ENCODE measurements around the gene KRTAP2-3. TPM values are rescaled to one million over a fixed set of nuclear protein-coding genes. Genes with fewer than 3 reads are reported as not detected.
"Not testable (repeated sequence)": the region's sequence is repeated elsewhere in the genome, so short reads cannot be mapped to it uniquely, and the experiment has no call there.

The KRTAP2-3 gene
- total RNA-seq, 1 donor from 2014 or later = 7.1 TPM

- no peak overlapping the region for H3K4me3 ChIP-seq (ENCODE audit: insufficient read depth, low read depth, low read length)
- no peak overlapping the region for H2AFZ ChIP-seq (ENCODE audit: low read depth, low read length)
- Mint-ChIP-seq H3K27ac (ENCODE audit: unreplicated experiment) (no peak overlapping the region), H3K4me3 (ENCODE audit: unreplicated experiment) (no peak overlapping the region), H3K27me3 (ENCODE audit: low read depth, unreplicated experiment) (no peaks in the 10 kb centered on the region), H3K4me1 (ENCODE audit: low read depth, unreplicated experiment) (peaks cover 50% of the 10 kb centered on the region), H3K9me3 (ENCODE audit: unreplicated experiment) (peaks cover 2% of the 10 kb centered on the region), H3K36me3 (ENCODE audit: low read depth, unreplicated experiment) (no peaks in the 10 kb centered on the region)
- no peaks in the 10 kb centered on the region for H3K27me3 ChIP-seq (ENCODE audit: insufficient read depth, low read length)
- H4K20me1 ChIP-seq (ENCODE audit: insufficient read depth, low read length) = no peaks in the 10 kb centered on the region
- no peak overlapping the region for H3K27ac ChIP-seq (ENCODE audit: low read depth, low read length)
- no peaks in the 10 kb centered on the region for H3K9me3 ChIP-seq (ENCODE audit: insufficient read depth, low read depth, low read length)
- peaks cover 52% of the 10 kb centered on the region for H3K4me1 ChIP-seq (ENCODE audit: insufficient read depth, low read length)
- no peaks in the 10 kb centered on the region for H3K36me3 ChIP-seq (ENCODE audit: insufficient read depth, low read length)
- no peak for FAIRE-seq
- H3K4me2 ChIP-seq (ENCODE audit: low read length) = no peak overlapping the region
- H3K9ac ChIP-seq (ENCODE audit: low read length) = no peak overlapping the region
- no peaks in the 10 kb centered on the region for H3K79me2 ChIP-seq (ENCODE audit: insufficient read depth, low read length)
- no peak for DNase-seq (ENCODE audit: low read depth)
- TF ChIP-seq CTCF (IDR thresholded peaks at IDR 0.05; ENCODE audit: insufficient read depth, low read depth, low read length) (no peak), EZH2 (IDR thresholded peaks at IDR 0.05; ENCODE audit: insufficient read depth, low read length) (no peak)
Observed at GRCh38 chr17:41064301-41064700, 4.4 kb upstream of the KRTAP2-3 start.

GRCh38 chr17:41063449-41063848, 3.5 kb upstream of the KRTAP2-3 start:
- no peaks in the 10 kb centered on the region for H3K27me3 Mint-ChIP-seq (ENCODE audit: low read depth, unreplicated experiment)
- H3K27me3 ChIP-seq (ENCODE audit: insufficient read depth, low read length) = no peaks in the 10 kb centered on the region
- DNase-seq (ENCODE audit: low read depth) (no peak), FAIRE-seq (peak; percentile 37)
- TF ChIP-seq EZH2 (IDR thresholded peaks at IDR 0.05; ENCODE audit: insufficient read depth, low read length) = no peak
- no peak for TF ChIP-seq CTCF (IDR thresholded peaks at IDR 0.05; ENCODE audit: insufficient read depth, low read depth, low read length)
- peaks cover 59% of the 10 kb centered on the region for H3K4me1 ChIP-seq (ENCODE audit: insufficient read depth, low read length)
- no peaks in the 10 kb centered on the region for H3K9me3 ChIP-seq (ENCODE audit: insufficient read depth, low read depth, low read length)
- peak overlapping the region; percentile 10 for H3K9ac ChIP-seq (ENCODE audit: low read length)
- peaks cover 58% of the 10 kb centered on the region for H3K4me1 Mint-ChIP-seq (ENCODE audit: low read depth, unreplicated experiment)
- H3K79me2 ChIP-seq (ENCODE audit: insufficient read depth, low read length) = no peaks in the 10 kb centered on the region
- H4K20me1 ChIP-seq (ENCODE audit: insufficient read depth, low read length) = no peaks in the 10 kb centered on the region
- no peak overlapping the region for H3K4me3 Mint-ChIP-seq (ENCODE audit: unreplicated experiment)
- no peak overlapping the region for H3K4me3 ChIP-seq (ENCODE audit: insufficient read depth, low read depth, low read length)
- peak overlapping the region; percentile 96 for H3K27ac ChIP-seq (ENCODE audit: low read depth, low read length)
- H3K27ac Mint-ChIP-seq (ENCODE audit: unreplicated experiment) = no peak overlapping the region
- H3K36me3 ChIP-seq (ENCODE audit: insufficient read depth, low read length) = no peaks in the 10 kb centered on the region
- H2AFZ ChIP-seq (ENCODE audit: low read depth, low read length) = no peak overlapping the region
- no peaks in the 10 kb centered on the region for H3K36me3 Mint-ChIP-seq (ENCODE audit: low read depth, unreplicated experiment)
- peaks cover under 1% of the 10 kb centered on the region for H3K9me3 Mint-ChIP-seq (ENCODE audit: unreplicated experiment)
- no peak overlapping the region for H3K4me2 ChIP-seq (ENCODE audit: low read length)

GRCh38 chr17:41061964-41062363, 2.0 kb upstream of the KRTAP2-3 start:
- FAIRE-seq (peak; percentile 95), DNase-seq (ENCODE audit: low read depth) (peak; percentile 99)
- peak overlapping the region; percentile 69 for H3K9ac ChIP-seq (ENCODE audit: low read length)
- TF ChIP-seq CTCF (IDR thresholded peaks at IDR 0.05; ENCODE audit: insufficient read depth, low read depth, low read length) (no peak), EZH2 (IDR thresholded peaks at IDR 0.05; ENCODE audit: insufficient read depth, low read length) (no peak)
- H4K20me1 ChIP-seq (ENCODE audit: insufficient read depth, low read length) = no peaks in the 10 kb centered on the region
- H3K27ac ChIP-seq (ENCODE audit: low read depth, low read length) = peak overlapping the region; percentile 96
- Mint-ChIP-seq H3K9me3 (ENCODE audit: unreplicated experiment) (peaks cover 2% of the 10 kb centered on the region), H3K4me3 (ENCODE audit: unreplicated experiment) (no peak overlapping the region), H3K36me3 (ENCODE audit: low read depth, unreplicated experiment) (no peaks in the 10 kb centered on the region), H3K27me3 (ENCODE audit: low read depth, unreplicated experiment) (no peaks in the 10 kb centered on the region), H3K4me1 (ENCODE audit: low read depth, unreplicated experiment) (peaks cover 56% of the 10 kb centered on the region), H3K27ac (ENCODE audit: unreplicated experiment) (peak overlapping the region; percentile 97)
- no peaks in the 10 kb centered on the region for H3K9me3 ChIP-seq (ENCODE audit: insufficient read depth, low read depth, low read length)
- no peak overlapping the region for H3K4me2 ChIP-seq (ENCODE audit: low read length)
- no peaks in the 10 kb centered on the region for H3K79me2 ChIP-seq (ENCODE audit: insufficient read depth, low read length)
- H3K36me3 ChIP-seq (ENCODE audit: insufficient read depth, low read length) = no peaks in the 10 kb centered on the region
- H3K27me3 ChIP-seq (ENCODE audit: insufficient read depth, low read length) = no peaks in the 10 kb centered on the region
- H2AFZ ChIP-seq (ENCODE audit: low read depth, low read length) = no peak overlapping the region
- peaks cover 58% of the 10 kb centered on the region for H3K4me1 ChIP-seq (ENCODE audit: insufficient read depth, low read length)
- H3K4me3 ChIP-seq (ENCODE audit: insufficient read depth, low read depth, low read length) = no peak overlapping the region

GRCh38 chr17:41059276-41060051, 450 bp downstream of the KRTAP2-3 start:
- Histone ChIP-seq H3K9ac (ENCODE audit: low read length) (peak overlapping the region; percentile 56), H3K4me2 (ENCODE audit: low read length) (peak overlapping the region; percentile 62), H3K27ac (ENCODE audit: low read depth, low read length) (peak overlapping the region; percentile 96), H3K4me1 (ENCODE audit: insufficient read depth, low read length) (peaks cover 45% of the 10 kb centered on the region)
- DNase-seq (ENCODE audit: low read depth) (peak; percentile 89), FAIRE-seq (peak; percentile 88)
- not testable (repeated sequence) for H2AFZ ChIP-seq (ENCODE audit: low read depth, low read length); H3K36me3 ChIP-seq (ENCODE audit: insufficient read depth, low read length); H3K9me3 ChIP-seq (ENCODE audit: insufficient read depth, low read depth, low read length); H3K36me3 Mint-ChIP-seq (ENCODE audit: low read depth, unreplicated experiment); H3K4me3 ChIP-seq (ENCODE audit: insufficient read depth, low read depth, low read length); H3K79me2 ChIP-seq (ENCODE audit: insufficient read depth, low read length); H4K20me1 ChIP-seq (ENCODE audit: insufficient read depth, low read length); H3K27me3 Mint-ChIP-seq (ENCODE audit: low read depth, unreplicated experiment); H3K27me3 ChIP-seq (ENCODE audit: insufficient read depth, low read length); H3K9me3 Mint-ChIP-seq (ENCODE audit: unreplicated experiment)
- H3K4me1 Mint-ChIP-seq (ENCODE audit: low read depth, unreplicated experiment) = peaks cover 42% of the 10 kb centered on the region
- H3K27ac Mint-ChIP-seq (ENCODE audit: unreplicated experiment) = peak overlapping the region; percentile 98
- peak overlapping the region; percentile 51 for H3K4me3 Mint-ChIP-seq (ENCODE audit: unreplicated experiment)
